Fibroblast of skin of scalp (primary cell): ENCODE data around the gene DOCK8.

ENCODE experiments used
- DNase-seq: peaks from one replicate; pipeline ENCODE4 v3.0.0-alpha.2; 2013

The DOCK8 gene

DNA sequence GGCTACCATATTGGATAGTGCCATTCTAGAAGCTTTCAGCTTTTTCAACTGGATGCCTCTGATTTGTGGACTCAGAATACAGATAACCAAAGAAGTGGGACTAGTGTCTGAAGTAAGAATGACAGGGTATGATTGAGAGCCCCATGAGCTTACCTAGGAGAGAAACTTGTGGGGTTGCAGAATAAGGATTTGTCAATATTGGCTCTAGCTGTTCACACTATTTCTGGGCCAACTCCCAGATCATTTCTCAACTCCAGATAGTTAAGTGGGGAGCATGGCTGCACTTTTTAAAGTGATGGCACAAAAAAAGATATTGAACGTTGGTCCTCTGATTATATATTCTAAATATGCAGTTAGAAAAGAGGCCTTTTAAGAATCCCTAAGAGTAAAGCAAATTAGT lies 252.1 kb downstream of the DOCK8 start:
- DNase-seq = no peak

DNA sequence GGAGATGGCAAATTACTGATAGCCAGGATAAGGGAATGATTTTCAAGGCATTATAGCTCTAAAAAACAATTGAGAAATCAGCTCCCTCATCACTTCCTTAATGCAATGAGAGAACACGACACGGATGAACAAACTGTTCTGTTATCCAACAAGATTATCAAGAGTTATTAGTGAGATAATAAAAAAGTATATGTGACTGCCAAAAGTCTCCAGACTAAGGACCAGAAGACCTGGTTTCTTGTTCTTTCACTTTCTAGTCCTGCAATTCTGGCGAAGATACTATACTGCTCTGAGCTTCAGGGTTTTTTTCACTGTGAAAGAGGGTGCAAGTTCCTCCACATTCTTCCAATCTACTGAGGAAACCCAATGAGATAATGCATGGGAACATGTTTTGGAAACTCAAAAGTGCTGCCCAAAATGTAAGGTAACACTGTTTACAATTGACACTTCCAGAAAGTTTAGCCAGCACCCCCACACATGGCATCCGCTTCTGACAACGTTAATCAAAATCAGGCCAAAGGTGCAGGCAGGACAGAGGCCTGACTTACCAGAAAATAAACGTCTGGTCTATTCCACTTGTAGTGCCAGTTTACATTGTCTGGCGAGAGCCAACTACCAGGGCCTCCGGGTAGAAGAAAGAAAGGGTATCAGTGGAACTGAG lies 254.2 kb downstream of the DOCK8 start:
- DNase-seq = no peak

DNA sequence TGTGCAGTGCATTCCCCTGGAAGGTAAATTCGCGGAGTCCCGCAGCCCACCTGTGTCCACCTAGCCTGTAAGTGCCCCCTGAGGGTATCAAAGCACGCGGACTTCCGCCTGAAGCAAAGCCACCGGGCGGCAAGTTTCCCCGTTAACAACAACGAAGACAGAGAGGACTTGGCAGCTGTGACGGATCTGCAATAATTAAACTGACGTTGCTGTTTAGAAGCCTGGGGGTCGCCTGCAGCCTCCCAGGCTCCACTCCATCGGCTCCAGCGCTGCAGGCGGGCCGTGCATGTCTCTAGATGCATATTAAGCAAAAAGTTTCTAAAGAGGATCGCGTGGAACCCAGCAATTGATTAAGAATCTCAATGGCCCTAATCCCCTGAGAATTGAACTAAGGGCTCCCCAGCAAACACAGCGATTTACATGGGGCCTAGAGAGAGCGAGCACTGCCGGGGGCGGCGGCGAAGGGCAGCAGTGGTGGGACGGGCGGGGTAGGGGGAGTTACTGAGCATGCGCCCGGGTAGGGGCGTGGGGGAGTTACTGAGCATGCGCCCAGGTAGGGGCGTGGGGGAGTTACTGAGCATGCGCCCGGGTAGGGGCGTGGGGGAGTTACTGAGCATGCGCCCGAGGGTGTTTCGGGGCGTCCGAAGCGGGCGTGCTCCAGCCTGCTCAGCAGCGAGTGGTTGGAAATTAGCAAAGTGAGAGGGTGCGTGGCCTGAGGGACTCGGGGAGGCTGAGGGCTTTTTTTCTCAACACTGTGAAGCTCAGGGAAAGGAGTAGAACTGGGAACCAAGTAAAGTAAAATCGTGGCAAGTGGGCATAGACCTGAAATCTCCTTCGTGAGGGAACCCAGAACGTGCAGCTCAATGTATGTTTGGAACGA lies 255.2 kb downstream of the DOCK8 start:
- peak; percentile 87 for DNase-seq

DNA sequence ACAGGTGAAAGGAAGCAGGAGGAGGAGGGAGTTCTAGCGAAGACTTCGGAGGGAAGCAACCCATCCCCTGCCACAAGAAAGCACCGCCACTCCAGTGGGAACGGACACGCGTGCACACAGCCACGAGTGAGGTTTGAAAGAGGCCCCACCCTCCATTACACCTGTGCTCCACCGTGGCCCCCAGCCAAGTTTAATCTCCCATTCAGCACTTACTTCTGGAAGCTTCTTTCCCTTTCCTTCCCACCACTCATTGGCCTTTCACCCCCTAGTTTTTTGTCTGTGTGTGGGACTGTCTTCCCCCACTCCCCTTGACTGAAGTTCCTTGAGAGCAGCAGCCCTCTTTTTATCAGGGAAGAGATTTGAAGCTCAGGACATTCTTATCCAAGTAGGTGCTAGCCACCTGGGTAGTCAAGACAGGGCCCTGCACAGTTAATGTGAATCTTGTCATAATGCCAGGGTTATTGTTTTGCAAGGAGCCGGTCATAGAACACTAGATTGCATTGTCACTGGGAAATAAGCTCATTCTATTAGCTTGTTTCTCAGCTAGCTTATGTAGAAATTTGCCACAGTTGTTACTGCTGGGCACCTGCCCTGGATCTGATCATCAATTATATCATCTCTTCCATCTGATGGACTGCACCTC lies 256.0 kb downstream of the DOCK8 start:
- DNase-seq = no peak

DNA sequence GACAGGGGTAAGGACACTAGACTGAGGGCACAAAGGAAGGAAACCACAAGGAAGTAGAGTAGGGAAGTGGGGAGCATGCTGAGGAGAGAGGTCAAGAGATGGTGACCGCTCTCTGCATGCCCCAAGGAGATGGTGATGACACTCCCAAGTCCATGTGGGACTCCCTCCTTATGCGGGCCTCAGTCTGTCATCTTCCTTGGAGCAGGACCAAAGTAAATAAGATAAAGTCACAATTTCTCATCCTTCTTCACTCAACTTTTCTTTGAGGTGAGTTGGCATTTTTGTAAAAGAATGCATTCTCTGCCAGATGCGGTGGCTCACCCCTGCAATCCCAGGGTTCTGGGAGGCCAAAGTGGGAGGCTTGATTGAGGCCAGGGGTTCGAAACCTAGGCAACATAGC lies 256.7 kb downstream of the DOCK8 start:
- no peak for DNase-seq

DNA sequence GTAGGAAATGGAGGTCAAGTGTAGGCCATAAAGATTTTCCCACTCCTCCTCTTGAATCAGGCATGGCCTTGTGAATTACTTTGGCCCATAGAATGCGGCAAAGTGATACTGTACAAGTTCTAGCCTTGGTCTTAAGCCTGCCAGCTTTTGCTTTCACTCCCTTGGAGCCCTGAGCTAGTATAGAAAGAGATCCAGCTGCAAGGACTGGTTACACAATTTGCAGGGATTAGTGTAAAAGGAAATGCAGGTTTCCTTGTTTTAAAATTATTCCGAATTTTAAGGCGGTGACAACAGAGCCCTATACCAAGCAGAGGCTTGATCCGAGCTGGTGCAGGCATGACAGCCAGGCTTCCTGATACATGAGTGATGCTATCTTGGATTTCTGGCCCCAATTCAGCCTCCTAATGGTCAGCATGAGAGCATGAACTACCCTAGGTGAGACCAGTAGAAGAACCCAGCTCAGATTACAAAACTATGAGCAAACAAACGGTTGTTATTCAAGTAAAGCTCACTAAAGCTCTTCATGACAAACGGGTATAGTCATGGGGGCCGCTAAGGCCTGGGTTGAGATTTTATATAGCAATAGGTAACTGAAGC lies 257.9 kb downstream of the DOCK8 start:
- no peak for DNase-seq

DNA sequence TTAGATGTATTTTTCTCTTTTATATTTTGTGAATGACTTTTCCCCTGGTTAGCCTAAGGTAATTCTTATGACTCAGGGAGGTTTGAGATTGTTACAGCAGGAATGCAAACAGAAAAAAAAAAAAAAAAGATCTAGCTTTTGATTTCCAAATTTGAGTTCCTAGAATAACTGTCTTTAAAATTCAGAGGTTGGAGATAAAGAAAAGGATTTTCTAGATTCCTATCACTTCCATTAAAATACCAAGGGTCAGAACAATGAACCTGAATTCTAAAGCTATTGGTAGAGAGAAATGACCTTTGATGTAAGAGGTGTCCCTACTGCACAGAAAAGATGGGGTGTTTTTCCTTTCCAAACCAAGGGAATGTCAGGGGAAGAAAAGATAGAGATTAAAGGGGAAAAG lies 262.5 kb downstream of the DOCK8 start:
- DNase-seq = no peak

DNA sequence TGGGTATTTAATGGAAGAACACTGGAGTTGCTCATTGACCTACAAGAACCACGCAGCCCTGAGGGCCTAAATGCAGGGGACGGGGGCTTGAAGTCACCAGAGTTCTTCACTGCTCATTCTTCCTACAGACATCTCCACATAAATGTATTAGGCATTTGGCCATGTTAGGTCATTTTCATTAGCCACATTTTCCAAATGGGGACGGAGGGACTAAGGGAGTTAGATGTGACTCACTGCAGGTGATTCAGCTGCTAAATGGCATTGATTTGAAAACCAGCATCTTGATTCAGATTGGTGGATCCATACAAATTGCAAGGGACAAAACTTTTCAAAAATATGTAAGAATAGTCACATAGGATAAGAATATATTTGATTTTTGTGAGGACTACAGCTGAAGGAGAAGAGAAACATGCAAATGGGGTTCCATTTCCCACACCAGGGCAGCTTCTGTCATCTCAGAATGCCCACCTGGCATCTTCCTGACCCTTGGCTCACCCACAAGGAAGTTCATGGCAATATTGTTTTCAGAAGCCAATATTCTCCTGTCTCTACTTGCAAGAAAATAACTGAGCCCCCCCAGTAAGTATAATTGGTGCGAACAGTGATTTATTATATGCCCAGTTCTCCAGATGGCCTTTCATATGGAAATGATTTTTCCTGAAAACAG lies 264.8 kb downstream of the DOCK8 start:
- DNase-seq = no peak

DNA sequence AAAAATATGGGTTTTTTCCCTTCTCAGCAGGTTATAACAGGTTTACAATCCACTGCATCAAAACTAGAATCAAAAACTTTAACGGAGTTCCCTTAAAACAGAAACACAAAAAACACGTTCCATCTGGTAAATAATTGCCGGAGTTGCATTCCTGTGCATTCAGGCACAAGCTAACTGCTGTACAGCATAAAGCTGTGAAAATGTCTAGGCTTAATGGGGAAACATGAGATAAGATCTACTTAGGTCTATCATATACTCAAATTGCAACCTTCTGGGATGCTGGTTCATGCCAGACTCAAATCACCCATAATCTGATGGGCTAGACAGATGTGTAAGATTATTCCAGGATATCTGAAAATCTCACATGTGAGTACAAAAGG lies 265.3 kb downstream of the DOCK8 start:
- no peak for DNase-seq

DNA sequence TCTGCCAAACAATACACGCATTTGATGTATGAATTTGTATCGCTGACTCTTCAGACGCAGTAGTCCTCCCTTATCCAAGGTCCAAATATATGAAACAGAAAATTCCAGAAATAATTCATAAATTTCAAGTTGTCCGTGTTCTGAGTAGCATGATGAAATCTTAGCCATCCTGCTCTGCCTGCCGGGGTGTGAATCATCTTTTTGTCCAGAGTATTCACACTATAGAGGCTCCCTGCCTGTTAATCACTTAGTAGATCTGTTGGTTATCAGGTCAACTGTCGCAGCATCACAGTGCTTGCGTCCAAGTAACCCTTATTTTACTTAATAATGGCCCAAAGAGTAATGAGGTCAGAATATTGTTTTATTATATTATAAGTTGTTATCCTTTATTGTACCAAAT lies 268.1 kb downstream of the DOCK8 start:
- no peak for DNase-seq

DNA sequence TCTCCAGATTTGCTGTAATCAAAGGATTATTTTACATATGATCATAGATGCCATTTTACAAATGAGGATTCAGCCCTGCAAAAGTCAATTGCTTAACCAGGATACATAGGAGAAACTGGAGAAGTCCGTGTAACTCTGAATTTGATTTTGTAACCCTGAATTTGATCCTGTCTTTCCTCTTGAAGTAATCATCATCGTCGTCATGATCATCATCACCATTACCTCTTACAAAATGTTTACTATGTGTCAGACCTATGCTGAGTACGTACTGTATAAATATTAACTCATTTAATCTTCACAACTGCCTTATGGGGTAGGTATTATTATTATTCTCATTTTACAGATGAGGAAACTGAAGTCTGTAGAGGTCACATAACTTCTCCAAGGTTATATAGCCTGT lies 271.5 kb downstream of the DOCK8 start:
- DNase-seq = no peak

DNA sequence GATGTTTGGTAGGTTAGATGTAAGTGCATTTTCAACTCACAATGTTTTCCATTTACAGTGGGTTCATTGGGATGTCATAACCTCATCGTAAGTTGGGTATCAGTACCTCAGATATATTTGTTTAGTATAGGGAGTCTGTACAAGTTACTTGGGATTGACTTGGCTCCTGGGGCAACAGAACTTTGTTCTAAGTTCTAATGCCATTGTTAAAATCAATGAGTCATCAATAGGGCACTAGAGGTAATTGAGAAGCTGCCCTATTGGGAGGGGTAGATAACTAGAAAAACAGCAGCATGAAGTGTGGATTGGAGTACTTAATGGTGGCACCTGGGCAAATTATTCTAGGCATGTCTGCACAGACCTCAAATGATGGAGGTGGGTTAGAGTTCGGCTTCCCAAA lies 272.8 kb downstream of the DOCK8 start:
- DNase-seq = no peak

DNA sequence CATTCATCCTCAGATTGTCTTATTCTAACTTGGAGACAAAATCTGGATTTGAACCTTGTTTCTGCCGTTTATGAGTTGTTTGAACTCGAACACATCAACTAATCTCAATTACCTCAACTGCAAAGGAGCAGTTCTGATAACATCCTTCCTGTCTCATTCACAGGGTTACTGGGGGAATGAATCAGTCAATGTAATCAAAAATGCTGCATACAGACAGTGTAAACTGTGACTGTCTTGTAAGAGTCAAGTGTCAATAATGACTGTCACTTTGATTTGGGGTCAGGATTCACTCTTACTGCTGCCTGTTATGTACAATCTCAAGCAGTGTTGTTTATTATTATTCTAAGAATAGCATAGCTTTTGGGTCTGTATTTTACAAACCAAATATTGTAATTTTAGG lies 273.8 kb downstream of the DOCK8 start:
- DNase-seq = no peak

DNA sequence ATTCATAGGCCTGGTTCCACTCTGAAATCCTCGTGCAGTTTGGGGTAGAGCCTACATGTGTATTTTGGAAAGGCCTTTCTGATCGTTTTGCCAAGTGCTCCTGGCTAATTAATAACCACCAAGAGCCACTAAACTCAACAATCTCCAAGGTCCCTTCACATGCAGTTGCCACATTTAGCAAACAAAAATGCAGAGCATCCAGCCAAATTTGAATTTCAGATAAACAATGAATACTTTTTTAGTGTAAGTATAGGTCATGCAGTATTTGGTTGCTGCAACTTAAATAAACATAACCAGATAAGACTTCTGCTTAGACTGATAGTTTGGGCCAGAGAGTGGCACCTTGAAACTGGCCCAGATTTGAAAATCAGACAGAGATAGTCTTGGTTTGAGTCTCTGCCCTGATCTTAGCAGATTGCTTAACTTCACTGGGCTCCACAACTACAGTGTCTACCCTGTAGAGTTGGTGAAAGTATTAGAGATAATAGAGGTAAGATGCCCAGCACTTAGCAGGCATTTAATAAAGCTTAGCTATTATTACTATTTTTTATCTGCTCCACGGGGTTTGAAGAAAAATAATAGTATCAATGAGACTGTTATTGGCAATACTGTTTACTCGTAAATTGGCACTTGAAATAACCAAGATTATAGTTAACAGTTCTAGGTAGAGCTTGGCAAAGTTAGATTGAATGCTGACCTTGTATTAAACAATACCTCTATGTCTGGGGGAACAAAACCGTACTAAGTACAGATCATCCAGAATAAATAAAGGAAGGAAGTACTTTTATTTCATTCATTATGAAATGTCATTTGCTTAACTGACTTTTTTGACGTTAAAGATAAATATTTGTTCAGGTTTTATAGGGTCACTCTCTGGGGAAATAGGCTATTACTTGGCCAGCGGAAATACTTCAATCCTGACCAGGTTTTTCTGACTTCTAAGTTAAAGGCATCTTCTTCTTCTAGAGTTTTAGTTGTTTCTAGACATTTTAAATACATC lies 274.8 kb downstream of the DOCK8 start:
- no peak for DNase-seq

DNA sequence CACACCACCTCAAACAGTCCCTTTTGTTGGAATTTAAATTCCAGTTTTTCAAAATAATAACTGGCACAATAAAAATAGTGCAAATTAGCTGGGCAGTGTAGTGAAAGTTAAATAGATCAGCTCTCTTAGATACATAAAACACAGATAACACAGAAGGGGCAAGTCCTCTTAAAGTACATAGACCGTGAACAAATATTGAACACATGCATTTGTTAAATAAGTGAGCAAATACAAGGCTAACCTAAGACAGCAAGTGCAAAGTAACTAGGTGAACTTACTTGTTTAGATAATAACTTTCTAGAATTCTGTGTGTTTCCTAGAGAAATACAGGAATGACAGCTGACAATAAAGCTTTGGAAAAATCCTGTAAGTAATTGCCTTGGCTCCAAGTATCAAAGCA lies 280.1 kb downstream of the DOCK8 start:
- no peak for DNase-seq

DNA sequence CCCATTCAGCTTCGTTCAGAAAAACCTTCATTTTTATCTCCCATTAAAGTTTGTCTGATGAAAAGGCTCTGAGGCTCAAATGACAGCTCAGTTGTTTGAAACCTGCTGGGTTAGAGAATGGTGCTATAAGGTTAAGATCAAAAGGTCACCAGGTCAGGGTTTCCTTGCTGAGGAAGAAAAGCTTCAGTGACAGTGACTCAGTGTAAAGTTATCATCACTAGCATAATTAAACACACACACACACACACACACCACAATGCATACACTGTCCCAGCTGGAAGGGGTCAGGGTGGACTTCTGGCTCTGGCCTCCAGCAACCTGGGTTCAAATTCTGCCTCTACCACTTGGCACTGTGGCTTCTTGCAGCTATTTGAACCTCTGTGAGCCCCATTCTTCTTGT lies 281.1 kb downstream of the DOCK8 start:
- no peak for DNase-seq

DNA sequence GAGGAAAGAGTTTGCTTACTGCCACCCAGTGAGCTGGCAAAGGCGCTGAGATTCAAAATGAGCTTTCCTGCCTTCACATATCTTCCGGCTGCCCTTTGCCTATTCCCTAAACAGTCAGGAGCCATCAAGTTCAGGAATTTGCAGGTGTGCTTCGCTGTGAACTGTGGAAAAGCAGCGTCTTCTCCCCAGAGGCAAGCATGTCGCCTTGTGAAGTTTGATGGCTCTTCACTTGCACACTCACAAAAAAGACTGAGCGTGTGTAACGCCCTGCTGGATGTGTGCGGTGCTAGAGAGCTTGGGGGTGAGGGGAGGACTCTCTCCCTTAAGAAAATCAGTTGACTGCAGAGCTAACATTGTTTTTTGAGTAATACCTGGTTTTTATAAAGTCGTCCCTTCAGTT lies 288.7 kb downstream of the DOCK8 start:
- DNase-seq = no peak

DNA sequence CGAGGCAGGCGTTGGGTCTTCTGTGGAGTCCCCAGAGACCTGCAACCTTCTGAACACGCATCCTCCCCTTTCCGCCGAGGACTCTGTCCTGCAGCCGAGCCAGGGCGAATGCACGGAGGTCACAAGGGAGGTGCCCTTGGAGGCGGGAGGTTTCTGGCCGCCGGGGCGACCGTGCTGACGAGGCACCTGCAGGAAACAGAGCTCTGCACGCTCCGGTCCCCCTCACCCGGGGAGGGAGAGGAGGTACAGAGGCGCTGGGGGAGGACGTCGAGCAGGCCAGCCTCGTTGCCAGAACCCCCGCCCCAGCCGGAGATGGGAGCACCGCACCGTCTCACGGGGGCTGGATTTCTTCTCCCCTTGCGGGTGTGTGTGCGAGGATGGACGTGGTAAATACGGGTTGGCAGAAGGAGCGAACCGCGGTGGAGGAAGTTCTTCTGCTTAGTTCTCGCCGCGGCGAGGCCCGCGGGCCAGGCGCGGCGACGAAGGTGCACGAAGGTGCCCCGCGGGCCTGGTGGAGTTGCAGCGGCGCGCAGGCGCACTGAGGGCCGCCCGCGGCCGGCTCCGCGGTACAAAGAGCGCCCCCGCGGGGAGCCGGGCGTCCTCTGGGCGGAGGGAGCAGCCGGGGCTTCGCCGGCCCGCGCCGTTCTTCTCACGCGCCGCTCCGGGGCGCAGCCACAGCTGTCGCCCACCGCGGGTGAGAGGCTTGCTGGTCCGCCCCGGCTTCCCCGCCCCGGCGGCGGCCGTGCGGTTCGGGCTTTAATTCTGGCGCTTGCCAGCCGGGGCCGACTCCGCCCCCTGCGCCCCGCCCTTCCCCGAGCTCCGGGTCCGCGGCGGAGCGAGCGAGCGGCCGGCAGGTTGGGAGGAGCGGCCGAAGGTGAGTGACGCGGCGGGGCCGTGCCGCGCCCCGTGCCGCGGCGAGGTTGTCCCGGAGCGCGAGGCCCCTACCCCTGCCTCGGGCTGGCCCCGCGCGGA lies 289.5 kb downstream of the DOCK8 start, which contains the start of gene KANK1:
Gene KANK1 (plus strand): TSS at position 815 of the 972 bp plus-strand sequence.
- DNase-seq = peak; percentile 52

DNA sequence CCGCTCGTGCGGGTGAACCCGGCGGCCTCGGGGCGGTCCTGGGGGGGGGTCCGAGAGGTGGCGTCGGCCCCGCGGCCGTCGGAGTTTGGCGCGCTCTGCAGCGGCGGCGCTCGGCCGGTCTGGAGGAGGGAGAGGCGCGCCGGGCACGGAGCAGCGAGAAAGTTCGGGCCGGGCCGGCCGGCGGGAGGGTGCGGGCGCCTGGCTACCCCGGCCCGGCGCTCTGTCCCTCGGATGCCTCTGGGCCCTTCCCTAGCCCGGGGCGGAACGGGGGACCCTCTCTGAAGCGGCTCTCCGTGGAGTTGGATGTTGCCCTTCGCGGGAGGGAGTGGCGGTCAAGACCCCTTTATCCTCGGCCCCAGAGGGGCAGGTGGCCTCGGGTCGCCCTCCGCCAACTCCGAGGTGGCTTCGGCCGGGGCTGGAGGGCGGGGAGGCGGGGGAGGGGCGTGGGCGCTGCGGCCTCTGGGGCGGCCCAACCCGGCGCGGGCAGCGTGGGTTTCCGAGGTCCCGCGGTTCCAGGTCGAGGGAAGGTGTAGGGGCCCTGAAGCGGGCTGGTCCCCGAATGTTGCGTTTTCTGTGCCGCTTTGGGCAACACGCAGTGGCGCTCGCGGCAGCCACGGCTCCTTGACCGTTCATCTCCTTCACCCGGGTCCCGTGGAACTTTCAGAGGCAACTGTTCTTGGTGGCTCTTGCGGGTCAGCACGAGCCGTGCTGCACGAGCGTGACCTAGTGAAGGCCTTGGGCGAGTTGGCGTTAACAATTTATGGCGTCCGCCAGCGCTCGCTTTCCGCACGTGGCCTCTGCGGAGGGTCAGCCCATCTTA lies 290.5 kb downstream of the DOCK8 start:
- DNase-seq = no peak
